CD8-positive, alpha-beta memory T cell (primary cell): ENCODE results near the gene HS3ST1. TPM values are rescaled to one million over a fixed set of nuclear protein-coding genes. Genes with fewer than 3 reads are reported as not detected.
A peak's percentile ranks its signal among the peaks of the same experiment; 100 is the strongest.

Source experiments
- CTCF ChIA-PET: fragments of 350-600 bp; sonication (Branson Sonifier 250); formaldehyde crosslinking; loops from one replicate; lab custom pipeline; 2021; ENCODE audit warnings: antibody characterized with exemption; lab: Charles Lee
- POLR2A ChIA-PET: fragments of 350-600 bp; sonication (Branson Sonifier 250); formaldehyde crosslinking; loops from one replicate; lab custom pipeline; 2021; ENCODE audit warnings: antibody characterized with exemption; lab: Charles Lee
- DNase-seq, 5 donors: peaks; one replicate each; pipeline versions ENCODE4 v3.0.0 to v3.0.0-alpha.2; 2020 to 2022; ENCODE audit warnings: mixed read lengths in 1 of 5
- H3K27ac ChIP-seq: one replicate; pipeline ENCODE4 v1.7.0; 2013; ENCODE audit warnings: low read depth, mild to moderate bottlenecking, low read length, moderate library complexity
- H3K27me3 ChIP-seq: 2 replicates; pipeline ENCODE4 v1.7.0; 2013; ENCODE audit warnings: low read length, mild to moderate bottlenecking; ENCODE audit not compliant: insufficient read depth, poor library complexity, severe bottlenecking
- H3K36me3 ChIP-seq: 2 replicates; pipeline ENCODE4 v1.7.0; 2013; ENCODE audit warnings: mild to moderate bottlenecking, low read length, moderate library complexity; ENCODE audit not compliant: insufficient read depth
- H3K4me1 ChIP-seq: 2 replicates; pipeline ENCODE4 v1.7.0; 2013; ENCODE audit warnings: mild to moderate bottlenecking, low read length, moderate library complexity; ENCODE audit not compliant: insufficient read depth
- H3K4me3 ChIP-seq: 2 replicates; pipeline ENCODE4 v1.7.0; 2013; ENCODE audit warnings: mild to moderate bottlenecking, low read length
- H3K9me3 ChIP-seq: 2 replicates; pipeline ENCODE4 v1.7.0; 2013; ENCODE audit warnings: mild to moderate bottlenecking, low read length
- H3K27ac Mint-ChIP-seq, 8 donors: one replicate each; pipeline ENCODE4 v1.8.0; 2020 to 2021; ENCODE audit warnings: mixed read lengths in 8 of 8, mild to moderate bottlenecking in 6 of 8, inconsistent platforms in 3 of 8, moderate library complexity in 3 of 8
- H3K27me3 Mint-ChIP-seq, 2 donors: one replicate each; pipeline ENCODE4 v1.8.0; 2020 to 2021; ENCODE audit warnings: mixed read lengths in 2 of 2, mild to moderate bottlenecking in 1 of 2, moderate library complexity in 1 of 2
- H3K36me3 Mint-ChIP-seq, 3 donors: one replicate each; pipeline ENCODE4 v1.8.0; 2020 to 2021; ENCODE audit warnings: mixed read lengths in 3 of 3, inconsistent platforms in 1 of 3, mild to moderate bottlenecking in 1 of 3
- H3K4me1 Mint-ChIP-seq, 3 donors: one replicate each; pipeline ENCODE4 v1.8.0; 2020 to 2021; ENCODE audit warnings: mixed read lengths in 3 of 3, inconsistent platforms in 1 of 3, mild to moderate bottlenecking in 1 of 3
- H3K4me3 Mint-ChIP-seq, 7 donors: one replicate each; pipeline ENCODE4 v1.8.0; 2020 to 2021; ENCODE audit warnings: mixed read lengths in 7 of 7, mild to moderate bottlenecking in 6 of 7, moderate library complexity in 4 of 7, inconsistent platforms in 2 of 7
- H3K9me3 Mint-ChIP-seq, 5 donors: one replicate each; pipeline ENCODE4 v1.8.0; 2020 to 2022; ENCODE audit warnings: mixed read lengths in 5 of 5, mild to moderate bottlenecking in 3 of 5, moderate library complexity in 2 of 5, inconsistent platforms in 1 of 5
- polyA plus RNA-seq: library from polyadenylated mRNA; unstranded; fragments of 300-500 nt; fragmentation: Illumina TruSeq; gene quantifications from one replicate; pipeline ENCODE4 v1.2.3, GENCODE V29; 2021
- total RNA-seq, 2 experiments: library from RNA; stranded (reverse); gene quantifications; one replicate each; pipeline ENCODE4 v1.2.3, GENCODE V29; 2021

HS3ST1 gene
- total and polyA plus RNA-seq, 3 experiments from 2014 or later: 0.07 to 0.35 TPM; not detected in 1

DNA sequence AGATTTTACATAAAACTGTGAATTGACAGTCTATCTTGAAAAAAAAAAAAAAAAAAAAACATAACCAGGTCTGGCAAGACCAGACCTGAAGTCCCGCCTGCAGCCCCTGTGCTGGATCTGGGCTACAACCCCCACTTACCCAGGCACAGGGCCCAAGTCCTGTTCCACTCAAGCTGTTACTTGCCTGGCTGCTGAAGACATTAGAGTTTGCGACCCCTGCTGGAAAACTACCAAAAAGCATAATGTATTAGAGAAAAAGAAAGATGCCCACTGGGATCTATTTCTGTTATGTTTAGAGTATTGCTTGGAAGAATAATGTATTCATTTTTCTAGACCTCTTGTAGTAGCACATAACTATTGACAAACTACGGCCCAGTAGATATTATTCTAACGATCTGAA is 4.7 kb downstream of the HS3ST1 start:
- H3K27me3 Mint-ChIP-seq: peaks cover 19 to 24% of the 10 kb centered on the region in 2 donors
- peak in 1 of 5 donors; percentile 19 for DNase-seq
- Histone ChIP-seq H3K4me3 (no peak overlapping the region), H3K4me1 (peaks cover 8% of the 10 kb centered on the region), H3K27me3 (peaks cover 10% of the 10 kb centered on the region), H3K9me3 (no peaks in the 10 kb centered on the region), H3K36me3 (no peaks in the 10 kb centered on the region), H3K27ac (no peak overlapping the region)
- no peaks in the 10 kb centered on the region for H3K36me3 Mint-ChIP-seq
- no peak overlapping the region for H3K27ac Mint-ChIP-seq
- ChIA-PET CTCF (interaction anchor here (0.8 kb wide), 1 partner anchor 12 kb away, joined by 6 read pairs; no protein-coding TSS in a partner anchor), POLR2A (no interaction called here)
- no peaks in the 10 kb centered on the region for H3K9me3 Mint-ChIP-seq
- H3K4me1 Mint-ChIP-seq: peaks cover 10 to 17% (median 12%) of the 10 kb centered on the region in 3 donors
- no peak overlapping the region for H3K4me3 Mint-ChIP-seq

GRCh38 chr4:11423465-11423864 is 5.2 kb downstream of the HS3ST1 start:
- peaks cover 10% of the 10 kb centered on the region for H3K27me3 ChIP-seq
- H3K27ac ChIP-seq: no peak overlapping the region
- H3K4me1 Mint-ChIP-seq: peaks cover 10 to 16% (median 12%) of the 10 kb centered on the region in 3 donors
- peak overlapping the region in 1 of 8 donors; percentile 15 for H3K27ac Mint-ChIP-seq
- H3K4me3 ChIP-seq: no peak overlapping the region
- no peaks in the 10 kb centered on the region for H3K36me3 ChIP-seq
- DNase-seq: no peak
- H3K36me3 Mint-ChIP-seq: no peaks in the 10 kb centered on the region
- H3K4me3 Mint-ChIP-seq: no peak overlapping the region
- POLR2A ChIA-PET: no interaction called here
- peaks cover 18 to 23% of the 10 kb centered on the region in 2 donors for H3K27me3 Mint-ChIP-seq
- H3K9me3 ChIP-seq: no peaks in the 10 kb centered on the region
- no peaks in the 10 kb centered on the region for H3K9me3 Mint-ChIP-seq
- CTCF ChIA-PET: no interaction called here
- H3K4me1 ChIP-seq: peaks cover 8% of the 10 kb centered on the region

- Mint-ChIP-seq H3K4me3 (no peak overlapping the region), H3K9me3 (no peaks in the 10 kb centered on the region), H3K27me3 (peaks cover 2 to 4% of the 10 kb centered on the region in 2 donors), H3K4me1 (no peaks in the 10 kb centered on the region), H3K27ac (no peak overlapping the region), H3K36me3 (no peaks in the 10 kb centered on the region)
- ChIA-PET POLR2A (no interaction called here), CTCF (no interaction called here)
- Histone ChIP-seq H3K36me3 (no peaks in the 10 kb centered on the region), H3K27ac (no peak overlapping the region), H3K4me1 (no peaks in the 10 kb centered on the region), H3K9me3 (no peaks in the 10 kb centered on the region), H3K4me3 (no peak overlapping the region), H3K27me3 (no peaks in the 10 kb centered on the region)
- DNase-seq: no peak
Measured at GRCh38 chr4:11421116-11421515, 7.6 kb downstream of the HS3ST1 start.

- H3K4me1 ChIP-seq: no peaks in the 10 kb centered on the region
- H3K27ac ChIP-seq: no peak overlapping the region
- DNase-seq: no peak
- no peak overlapping the region for H3K4me3 Mint-ChIP-seq
- no peaks in the 10 kb centered on the region for H3K4me1 Mint-ChIP-seq
- ChIA-PET CTCF (no interaction called here), POLR2A (no interaction called here)
- no peaks in the 10 kb centered on the region for H3K36me3 Mint-ChIP-seq
- no peaks in the 10 kb centered on the region for H3K36me3 ChIP-seq
- H3K27me3 ChIP-seq: no peaks in the 10 kb centered on the region
- peak overlapping the region in 2 of 8 donors; percentile 26 to 34 for H3K27ac Mint-ChIP-seq
- H3K9me3 Mint-ChIP-seq: no peaks in the 10 kb centered on the region
- no peaks in the 10 kb centered on the region for H3K9me3 ChIP-seq
- H3K27me3 Mint-ChIP-seq: peaks cover 2 to 4% of the 10 kb centered on the region in 2 donors
- no peak overlapping the region for H3K4me3 ChIP-seq
Measured at GRCh38 chr4:11420327-11420726, 8.4 kb downstream of the HS3ST1 start.

- no peaks in the 10 kb centered on the region for H3K4me1 ChIP-seq
- no peaks in the 10 kb centered on the region for H3K36me3 Mint-ChIP-seq
- H3K27ac Mint-ChIP-seq: no peak overlapping the region
- H3K27me3 ChIP-seq: no peaks in the 10 kb centered on the region
- peak in 1 of 5 donors; percentile 9 for DNase-seq
- H3K9me3 Mint-ChIP-seq: no peaks in the 10 kb centered on the region
- no peak overlapping the region for H3K4me3 Mint-ChIP-seq
- peaks cover 2 to 4% of the 10 kb centered on the region in 2 donors for H3K27me3 Mint-ChIP-seq
- no peaks in the 10 kb centered on the region for H3K36me3 ChIP-seq
- ChIA-PET CTCF (no interaction called here), POLR2A (no interaction called here)
- no peak overlapping the region for H3K27ac ChIP-seq
- H3K4me3 ChIP-seq: no peak overlapping the region
- H3K9me3 ChIP-seq: no peaks in the 10 kb centered on the region
- no peaks in the 10 kb centered on the region for H3K4me1 Mint-ChIP-seq
Measured at GRCh38 chr4:11418610-11419009, 10.1 kb downstream of the HS3ST1 start.

DNA sequence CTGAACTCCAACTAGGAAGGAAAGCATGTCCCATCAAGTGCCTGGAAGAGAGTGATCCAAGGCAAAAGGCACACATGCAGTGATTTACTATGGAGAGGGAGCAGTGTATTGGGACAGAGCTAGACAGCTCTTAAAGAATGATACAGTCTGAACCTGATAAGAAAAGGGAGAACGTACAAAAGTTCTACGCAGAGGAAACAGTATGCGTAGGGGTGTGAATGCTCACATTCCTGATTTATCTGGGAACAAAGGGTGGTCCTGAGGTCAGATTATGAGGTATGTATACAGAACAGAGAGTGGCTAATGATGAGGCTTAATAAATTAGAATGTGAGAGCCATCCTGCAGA is 12.0 kb downstream of the HS3ST1 start:
- Mint-ChIP-seq H3K27ac (no peak overlapping the region), H3K36me3 (no peaks in the 10 kb centered on the region), H3K27me3 (peaks cover 3 to 4% of the 10 kb centered on the region in 2 donors), H3K9me3 (no peaks in the 10 kb centered on the region), H3K4me1 (no peaks in the 10 kb centered on the region), H3K4me3 (no peak overlapping the region)
- ChIA-PET POLR2A (no interaction called here), CTCF (no interaction called here)
- Histone ChIP-seq H3K4me1 (no peaks in the 10 kb centered on the region), H3K4me3 (no peak overlapping the region), H3K9me3 (no peaks in the 10 kb centered on the region), H3K27me3 (no peaks in the 10 kb centered on the region), H3K36me3 (no peaks in the 10 kb centered on the region), H3K27ac (no peak overlapping the region)
- DNase-seq: no peak

- CTCF ChIA-PET: no interaction called here
Measured at GRCh38 chr4:11416071-11416766, 12.5 kb downstream of the HS3ST1 start.

DNA sequence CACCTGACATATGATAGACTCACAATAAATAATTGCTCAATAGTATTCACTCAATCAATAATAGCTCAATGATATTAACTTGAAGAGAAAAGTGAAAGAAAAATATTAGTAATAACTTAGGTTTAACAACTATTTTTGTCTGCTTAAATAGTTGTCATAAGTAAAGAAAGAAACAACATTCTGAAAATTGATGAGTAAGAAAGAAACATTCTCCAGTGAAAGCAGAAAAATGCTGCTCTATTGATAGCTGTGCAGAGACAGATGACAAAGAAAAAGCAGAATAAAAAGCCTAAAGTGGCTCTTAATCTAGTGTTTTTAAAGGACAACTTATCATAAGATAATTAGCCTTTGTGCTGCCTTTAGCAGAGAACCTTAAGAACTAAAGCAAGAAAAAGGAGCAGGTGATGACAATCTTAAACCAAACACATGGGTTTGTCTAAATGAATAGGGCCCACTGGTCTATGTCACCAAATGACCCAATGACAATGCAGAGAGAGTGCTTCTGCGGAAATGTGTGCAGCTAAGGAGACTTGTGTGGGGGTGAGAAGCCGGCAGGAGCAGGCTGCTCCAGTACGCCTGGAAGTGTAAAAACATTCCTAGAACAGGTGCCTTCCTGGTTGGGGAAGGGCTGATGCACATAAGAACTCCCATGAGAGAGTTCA is 13.2 kb downstream of the HS3ST1 start:
- POLR2A ChIA-PET: no interaction called here
- no peaks in the 10 kb centered on the region for H3K4me1 ChIP-seq
- Mint-ChIP-seq H3K9me3 (no peaks in the 10 kb centered on the region), H3K36me3 (no peaks in the 10 kb centered on the region), H3K27me3 (peaks cover 0 to 1% of the 10 kb centered on the region in 2 donors), H3K4me3 (no peak overlapping the region), H3K27ac (no peak overlapping the region), H3K4me1 (no peaks in the 10 kb centered on the region)
- H3K27ac ChIP-seq: no peak overlapping the region
- no peaks in the 10 kb centered on the region for H3K27me3 ChIP-seq
- no peaks in the 10 kb centered on the region for H3K36me3 ChIP-seq
- CTCF ChIA-PET: no interaction called here
- H3K9me3 ChIP-seq: no peaks in the 10 kb centered on the region
- H3K4me3 ChIP-seq: no peak overlapping the region
- DNase-seq: no peak

More at GRCh38 chr4:11416071-11416766, 12.5 kb downstream of the HS3ST1 start:
- Mint-ChIP-seq H3K27me3 (peaks cover 3 to 4% of the 10 kb centered on the region in 2 donors), H3K4me1 (no peaks in the 10 kb centered on the region), H3K27ac (no peak overlapping the region), H3K9me3 (no peaks in the 10 kb centered on the region), H3K36me3 (no peaks in the 10 kb centered on the region), H3K4me3 (no peak overlapping the region)
- Histone ChIP-seq H3K4me1 (no peaks in the 10 kb centered on the region), H3K9me3 (no peaks in the 10 kb centered on the region), H3K27me3 (no peaks in the 10 kb centered on the region), H3K27ac (no peak overlapping the region), H3K4me3 (no peak overlapping the region), H3K36me3 (no peaks in the 10 kb centered on the region)
- POLR2A ChIA-PET: no interaction called here
- no peak for DNase-seq
